GM20000 (cell line): ENCODE results near the gene CAMSAP1.
"Not testable (repeated sequence)": the region's sequence is repeated elsewhere in the genome, so short reads cannot be mapped to it uniquely, and the experiment has no call there.

Source experiments
- DNase-seq: peaks from one replicate; pipeline ENCODE4 v3.0.0; 2012; ENCODE audit warnings: low spot score
- CTCF ChIP-seq: IDR thresholded peaks from 2 replicates; pipeline ENCODE4 v1.5.1; 2012; ENCODE audit warnings: mild to moderate bottlenecking, control low read depth; ENCODE audit errors: extremely low read depth, missing control alignments

CAMSAP1 gene

DNA sequence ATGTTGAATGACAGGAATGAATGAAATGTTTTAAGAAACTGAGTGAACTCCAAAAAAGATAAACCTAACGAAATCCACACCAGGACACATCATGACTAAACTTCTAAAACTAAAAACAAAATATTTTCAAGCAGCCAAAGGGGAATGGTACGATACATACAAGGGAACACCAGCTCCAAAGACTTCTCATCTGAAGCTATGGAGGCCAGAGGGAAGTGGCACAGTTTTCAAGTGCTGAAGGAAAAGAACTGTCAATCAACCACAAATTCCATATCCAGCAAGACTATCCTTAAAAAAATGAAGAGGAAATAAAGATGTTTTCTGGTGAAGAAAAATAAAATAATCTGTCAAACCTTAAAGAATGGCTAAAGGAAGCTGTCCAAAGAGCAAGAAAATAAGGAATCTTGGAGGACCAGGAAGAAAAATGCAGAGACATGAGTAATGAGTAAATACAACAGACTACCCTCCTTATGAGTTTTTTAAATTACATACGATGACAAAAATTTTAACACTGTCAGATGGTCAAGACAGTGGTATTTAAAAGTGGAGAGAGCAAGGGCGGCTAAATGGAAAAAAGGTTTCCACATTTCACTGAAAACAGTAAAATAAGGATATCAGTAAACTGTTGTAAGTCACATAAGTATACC lies 12.0 kb downstream of the CAMSAP1 start:
- TF ChIP-seq CTCF = no peak
- DNase-seq = no peak

DNA sequence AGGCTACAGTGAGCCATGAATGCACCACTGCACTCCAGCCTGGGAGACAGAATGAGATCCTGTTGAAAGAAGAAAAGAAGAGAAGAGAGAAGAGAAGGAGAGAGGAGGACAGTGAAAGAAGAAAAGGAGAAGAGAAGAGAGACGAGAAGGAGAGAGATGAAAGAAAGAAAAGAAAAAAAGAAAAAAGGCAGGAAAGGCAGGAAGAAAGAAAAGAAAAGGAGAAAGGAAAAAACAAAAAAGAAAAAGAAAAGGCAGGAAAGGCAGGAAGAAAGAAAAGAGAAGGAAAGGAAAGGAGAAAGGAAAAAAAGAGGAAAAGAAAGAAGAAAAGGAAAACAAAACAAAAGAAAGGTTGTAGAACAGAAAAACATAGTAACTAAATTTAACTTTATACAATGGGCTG lies 14.2 kb downstream of the CAMSAP1 start:
- DNase-seq = no peak
- no peak for TF ChIP-seq CTCF

DNA sequence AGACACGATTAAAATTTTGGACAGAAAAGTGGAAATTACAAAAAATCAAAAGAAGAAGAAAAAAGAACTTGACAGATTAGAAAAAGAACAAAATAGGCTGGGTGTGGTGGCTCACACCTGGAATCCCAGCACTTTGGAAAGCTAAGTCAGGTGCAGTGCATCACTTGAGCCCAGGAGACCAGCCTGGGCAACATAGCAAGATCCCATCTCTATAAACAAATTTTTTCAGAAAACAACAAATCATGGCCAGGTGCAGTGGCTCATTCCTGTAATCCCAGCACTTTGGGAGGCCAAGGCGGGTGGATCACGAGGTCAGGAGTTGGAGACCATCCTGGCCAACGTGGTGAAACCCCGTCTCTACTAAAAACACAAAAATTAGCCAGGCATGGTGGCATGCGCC lies 15.0 kb downstream of the CAMSAP1 start:
- DNase-seq = not testable (repeated sequence)

DNA sequence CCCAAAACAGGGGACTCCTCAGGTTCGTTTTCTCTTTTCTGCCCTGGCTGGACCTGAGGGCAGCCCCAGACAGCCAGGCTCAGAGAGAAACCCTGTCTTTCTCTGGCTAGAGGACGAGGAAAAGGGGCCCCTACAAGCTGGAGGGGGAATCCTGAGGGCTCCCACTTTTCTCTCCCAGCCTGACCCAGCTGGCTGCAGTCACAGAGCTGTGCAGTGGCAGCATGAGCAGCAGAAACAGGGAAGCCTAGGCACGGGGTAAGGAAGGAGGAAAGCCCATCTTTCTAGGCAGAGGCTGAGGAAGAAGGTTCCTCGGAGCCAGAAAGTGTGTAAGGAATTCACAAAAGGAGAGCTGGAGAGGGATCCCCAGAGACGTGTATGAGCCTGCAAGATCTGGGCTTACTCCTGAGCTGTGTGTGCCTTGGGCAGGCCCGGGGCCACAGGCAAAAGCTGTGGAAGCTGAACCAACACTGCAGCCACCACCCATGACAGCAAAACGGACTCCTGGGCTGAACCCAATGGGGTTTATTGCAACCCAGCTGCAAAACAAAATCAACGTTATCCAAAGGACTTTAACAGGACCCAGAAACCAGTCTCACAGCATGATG lies 16.2 kb downstream of the CAMSAP1 start:
- no peak for TF ChIP-seq CTCF
- no peak for DNase-seq

GRCh38 chr9:135890190-135891026 lies 16.9 kb downstream of the CAMSAP1 start:
- no peak for TF ChIP-seq CTCF
- DNase-seq = no peak

DNA sequence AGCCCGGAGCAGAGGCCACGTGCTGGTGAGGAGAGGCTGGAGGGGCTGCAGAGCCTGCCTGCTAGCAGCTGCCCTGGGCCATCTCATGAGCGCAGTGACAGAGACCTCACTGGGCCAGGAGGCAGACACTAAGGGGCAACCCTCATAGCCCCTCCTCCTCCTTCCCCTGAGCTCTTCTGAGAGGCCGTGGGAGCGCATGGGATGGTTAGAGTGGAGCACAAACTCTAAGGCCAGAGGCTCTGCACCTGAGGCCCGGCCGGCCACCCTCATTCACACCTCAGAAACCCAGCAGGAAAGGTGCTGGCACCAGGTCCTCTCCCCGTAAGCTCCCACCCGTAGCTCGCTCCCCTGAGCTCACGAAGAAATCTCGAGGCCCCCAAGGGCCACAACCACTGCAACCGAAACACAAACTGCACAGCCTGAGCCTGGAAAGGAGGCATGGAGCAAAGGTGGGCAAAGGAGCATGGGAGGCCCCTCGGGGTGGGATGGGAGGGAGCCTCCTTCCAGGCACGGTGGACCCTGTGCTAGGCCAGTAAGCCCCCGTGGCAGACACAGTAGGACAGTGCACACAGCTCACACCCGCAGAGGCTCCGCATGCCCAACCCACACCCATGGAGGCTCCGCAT lies 17.7 kb downstream of the CAMSAP1 start:
- no peak for DNase-seq
- TF ChIP-seq CTCF = no peak

- no peak for DNase-seq
- TF ChIP-seq CTCF = no peak
Measured at GRCh38 chr9:135888766-135889394, 18.5 kb downstream of the CAMSAP1 start.
